GM21447 (cell line): ENCODE results near the gene DDX4.
"Not testable (repeated sequence)": the region's sequence is repeated elsewhere in the genome, so short reads cannot be mapped to it uniquely, and the experiment has no call there.

Experiments
- ATAC-seq: cut with Tn5 transposase; IDR thresholded peaks from one replicate; pipeline ENCODE4 v1.9.1; 2021; ENCODE audit not compliant: unreplicated experiment

DDX4 gene

DNA sequence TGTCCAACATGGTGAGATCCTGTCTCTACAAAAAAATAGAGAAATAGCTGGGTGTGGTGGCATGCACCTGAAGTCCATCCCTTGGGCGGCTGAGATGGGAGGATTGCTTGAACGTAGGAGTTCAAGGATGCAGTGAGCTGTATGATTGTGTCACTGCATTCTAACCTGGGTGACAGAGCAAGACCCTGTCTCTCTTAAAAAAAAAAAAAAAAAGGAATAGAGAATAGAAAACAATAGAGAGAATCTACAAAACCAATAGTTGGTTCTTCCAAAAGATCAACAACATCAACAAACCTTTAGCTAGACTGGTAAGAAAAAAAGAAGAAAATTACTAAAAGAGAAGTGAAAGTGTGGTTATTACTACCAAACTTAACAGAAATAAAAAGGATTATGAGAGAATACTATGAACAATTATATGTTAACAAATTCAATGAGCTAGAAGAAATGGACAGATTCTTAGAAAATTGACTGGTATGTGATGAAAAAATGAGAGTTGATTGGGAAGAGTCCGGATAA, 17.6 kb upstream of the DDX4 start:
- no peak for ATAC-seq

DNA sequence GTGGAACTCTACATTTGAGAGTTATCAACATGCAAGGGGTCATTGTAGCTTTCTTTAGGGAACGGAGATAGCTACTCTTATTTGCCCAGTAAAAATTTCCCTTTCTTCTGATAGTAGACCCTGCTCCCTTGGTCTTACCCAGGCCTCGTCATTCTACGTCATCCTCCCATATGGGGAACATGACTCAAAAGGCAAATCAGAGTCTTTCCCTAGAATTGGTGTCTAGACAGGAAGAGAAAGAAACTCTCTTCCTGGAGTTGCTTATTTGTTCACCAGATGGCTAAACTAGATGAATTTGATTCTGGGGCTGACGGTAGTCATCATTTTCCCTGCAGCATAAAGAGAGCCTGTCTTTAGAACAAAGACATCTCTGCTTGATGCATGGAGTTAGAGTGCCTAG, 13.6 kb upstream of the DDX4 start:
- no peak for ATAC-seq

DNA sequence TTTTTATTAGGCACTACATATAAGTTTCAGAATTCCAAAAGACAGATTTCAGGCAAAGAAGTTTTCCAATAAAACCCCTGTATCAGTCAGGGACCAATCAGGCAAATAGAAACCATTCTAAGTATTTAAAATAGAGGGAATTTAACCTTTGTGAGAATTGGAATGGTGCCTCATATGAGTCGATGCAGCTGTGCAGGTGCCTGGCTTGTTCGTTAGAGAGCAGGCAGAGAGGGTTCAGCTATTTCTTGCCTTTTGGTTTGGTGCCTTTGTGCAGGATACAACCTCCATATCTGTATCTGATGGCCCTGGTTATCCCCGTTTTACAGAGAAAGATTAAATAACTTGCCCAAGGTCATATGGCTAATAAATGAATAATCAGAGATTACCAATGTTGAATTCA, 6.0 kb upstream of the DDX4 start:
- ATAC-seq = no peak

DNA sequence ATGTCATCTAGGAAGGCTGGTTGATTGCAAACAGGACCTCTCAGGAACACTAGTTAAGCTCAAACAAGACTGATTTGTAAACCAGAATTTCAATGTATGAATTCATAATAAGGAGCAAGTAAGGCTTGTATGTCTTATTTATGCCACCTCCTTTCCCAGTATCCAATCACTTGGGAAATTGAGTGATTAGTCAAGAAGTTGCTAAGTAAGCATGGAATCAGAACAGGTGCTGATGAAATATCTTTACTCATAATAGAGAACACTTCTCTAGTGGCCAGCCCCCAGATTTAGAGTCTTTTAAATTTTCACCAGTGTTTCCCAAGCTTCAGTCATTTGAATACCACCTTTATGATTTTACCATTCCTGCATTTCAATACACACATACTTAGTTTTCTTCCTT, 5.3 kb upstream of the DDX4 start:
- ATAC-seq = no peak

DNA sequence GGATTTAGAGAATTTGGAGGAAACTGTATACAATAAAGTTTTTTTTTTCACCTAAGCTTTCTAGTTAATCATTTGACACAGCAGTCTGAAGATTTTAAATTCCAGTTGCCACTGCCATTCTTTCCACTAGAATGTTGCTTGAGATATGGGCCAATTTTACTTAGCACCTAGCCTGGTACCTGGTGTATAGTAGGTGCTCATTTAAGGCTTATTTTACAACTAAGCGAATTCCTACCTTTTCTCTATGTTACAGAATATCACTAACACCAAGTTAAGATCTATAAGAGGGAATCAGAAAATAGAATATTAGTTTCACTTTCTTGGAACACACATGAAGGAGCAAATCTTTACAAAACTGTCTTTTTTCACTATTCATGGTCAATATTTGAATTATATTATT, 3.2 kb upstream of the DDX4 start:
- no peak for ATAC-seq

DNA sequence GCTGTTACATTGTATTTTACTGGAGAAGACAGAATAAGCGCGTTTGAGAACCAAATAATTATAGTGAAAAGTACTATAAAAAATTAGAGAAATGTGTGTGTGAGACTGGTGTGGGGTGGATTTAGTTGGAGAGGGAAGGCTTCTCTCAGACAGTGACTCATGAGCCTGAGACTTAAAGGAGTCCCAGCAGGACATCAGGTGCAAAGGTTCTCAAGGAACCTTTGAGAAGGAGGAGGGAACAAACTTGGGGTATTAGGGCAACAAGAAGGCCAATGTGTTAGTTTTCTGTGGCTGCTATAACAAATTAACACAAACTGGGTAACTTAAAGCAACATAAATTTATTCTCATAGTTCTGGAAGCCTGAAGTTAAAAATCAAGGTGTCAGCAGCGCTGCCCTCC, 4.9 kb downstream of the DDX4 start:
- no peak for ATAC-seq

DNA sequence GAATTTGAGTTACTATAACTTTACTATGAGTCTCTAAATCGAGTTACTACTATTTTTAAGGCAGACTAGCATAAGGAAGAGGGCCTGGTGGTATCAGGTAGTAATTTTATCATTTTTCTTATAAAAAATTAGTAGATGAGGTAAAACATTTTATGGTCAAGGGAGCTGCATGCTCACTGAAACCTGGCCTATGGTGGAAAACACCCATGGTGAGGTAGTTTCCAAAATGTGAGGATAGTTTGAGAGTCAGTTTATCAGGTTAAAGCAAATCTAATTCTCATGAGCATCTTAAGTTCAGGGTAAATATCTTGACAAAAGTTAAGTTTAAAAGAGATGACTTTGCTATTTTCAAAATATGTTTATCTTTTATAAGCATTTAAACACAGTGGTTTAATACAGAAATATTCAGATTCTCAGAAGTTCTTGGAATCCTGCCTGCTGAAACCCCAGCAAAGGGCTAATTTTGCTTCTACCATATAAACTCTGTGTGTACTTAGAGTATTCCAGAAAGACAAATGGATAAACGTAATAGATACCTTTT, 10.0 kb downstream of the DDX4 start:
- ATAC-seq = no peak

DNA sequence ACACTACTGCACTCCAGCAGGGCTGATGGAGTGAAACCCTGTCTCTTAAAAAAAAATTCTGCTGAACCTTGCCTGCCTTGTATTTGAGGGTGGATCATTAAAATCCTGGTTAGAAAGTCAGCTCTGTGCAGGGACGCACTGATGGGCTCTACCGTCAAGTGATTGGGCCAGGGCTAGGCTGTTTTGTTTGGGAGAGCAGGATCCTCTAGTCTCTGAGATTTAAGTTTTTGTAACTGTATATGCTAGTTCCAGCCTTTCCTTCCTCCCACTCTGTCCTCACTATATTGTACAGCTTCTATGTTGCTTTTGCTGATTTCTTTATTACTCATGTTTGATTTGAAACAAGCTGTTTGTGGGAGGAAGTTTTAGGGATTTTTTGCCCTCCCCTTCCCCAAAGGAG, 11.5 kb downstream of the DDX4 start:
- ATAC-seq = no peak

DNA sequence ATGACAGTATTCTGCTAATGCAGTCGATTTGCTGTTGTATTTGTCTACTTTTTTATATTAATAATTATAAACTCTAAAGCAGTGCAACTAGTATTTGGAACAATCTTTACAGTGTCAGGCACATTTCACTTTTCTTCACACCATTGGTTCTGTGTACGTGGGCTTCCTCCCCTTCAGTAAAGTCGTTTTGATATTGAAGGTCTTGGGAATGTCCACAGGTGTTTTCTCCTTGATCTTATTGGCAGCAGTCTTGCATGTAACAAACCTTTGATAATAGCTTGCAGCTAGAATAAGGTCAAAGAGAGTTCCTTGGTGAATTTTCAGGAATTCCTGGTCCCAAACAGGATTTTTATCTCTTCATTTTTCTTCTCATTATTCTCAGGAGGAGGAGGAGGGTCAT, 12.2 kb downstream of the DDX4 start:
- no peak for ATAC-seq

DNA sequence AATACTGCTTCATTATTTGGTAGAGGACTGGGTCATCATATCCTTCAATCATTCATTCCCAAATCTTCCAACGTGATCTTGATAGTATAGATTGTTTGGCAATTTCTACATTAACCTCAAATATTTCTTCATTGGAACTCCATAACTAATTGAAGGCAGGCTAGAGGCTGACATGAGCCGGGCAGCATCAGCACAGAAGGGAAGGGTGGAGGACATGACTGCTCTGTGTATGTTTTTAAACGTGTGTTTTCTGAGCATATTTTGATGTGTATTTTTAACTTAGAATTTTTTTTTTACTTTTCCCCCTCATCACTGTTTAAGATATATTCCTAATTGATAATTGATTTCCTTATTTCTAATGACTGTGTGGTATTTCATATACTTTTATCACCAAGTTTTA, 12.6 kb downstream of the DDX4 start:
- no peak for ATAC-seq

DNA sequence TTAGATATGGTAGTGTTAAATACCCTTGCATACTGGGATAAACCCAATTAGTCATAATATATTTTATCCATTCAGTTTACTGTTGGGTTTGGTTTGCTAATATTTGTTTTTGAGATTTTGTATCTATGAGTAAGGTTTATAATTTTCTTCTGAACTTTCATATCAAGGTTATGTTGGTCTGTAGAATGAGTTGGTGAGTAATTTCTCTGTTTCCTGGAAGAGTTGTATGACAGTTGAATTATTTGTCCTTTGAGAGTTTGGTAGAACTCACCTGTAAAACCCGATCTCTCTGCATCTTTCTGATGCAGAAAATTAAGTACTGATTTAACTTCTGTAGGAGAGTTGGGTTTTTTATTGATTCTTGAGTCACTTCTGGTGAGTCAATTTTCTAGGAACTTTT, 20.4 kb downstream of the DDX4 start:
- no peak for ATAC-seq

DNA sequence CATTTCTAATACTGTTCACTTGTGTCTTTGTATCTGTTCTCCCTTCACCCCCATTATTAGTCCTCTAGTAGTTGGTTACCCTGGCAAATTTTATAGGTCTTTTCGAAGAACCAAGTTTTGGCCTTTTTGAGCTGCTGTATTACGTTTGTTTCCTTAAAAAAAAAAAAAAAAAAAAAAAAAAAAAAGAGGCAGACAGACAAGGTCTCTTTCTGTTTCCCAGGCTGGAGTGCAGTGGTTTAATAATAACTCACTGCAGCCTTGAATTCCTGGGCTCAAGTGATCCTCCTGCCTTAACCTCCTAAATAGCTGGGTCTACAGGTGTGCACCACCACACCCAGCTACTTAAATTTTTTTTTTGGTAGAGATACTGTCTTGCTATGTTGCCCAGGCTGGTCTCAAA, 20.9 kb downstream of the DDX4 start:
- no peak for ATAC-seq

DNA sequence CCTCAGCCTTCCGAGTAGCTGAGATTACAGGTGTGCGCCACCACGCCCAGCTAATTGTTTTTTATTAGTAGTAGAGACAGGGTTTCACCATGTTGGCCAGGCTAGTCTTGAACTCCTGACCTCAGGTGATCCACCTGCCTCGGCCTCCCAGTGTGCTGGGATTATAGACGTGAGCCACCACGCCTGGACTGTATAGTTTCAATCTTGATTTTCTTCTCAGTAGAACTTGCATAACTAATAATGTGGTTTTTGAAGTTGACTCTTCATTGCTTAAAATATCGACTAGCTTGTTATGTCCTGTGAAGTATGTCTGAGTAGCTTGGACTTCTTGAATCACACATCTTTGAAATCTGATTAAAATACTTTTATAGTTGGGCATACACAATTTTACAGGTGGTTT, 23.9 kb downstream of the DDX4 start:
- not testable (repeated sequence) for ATAC-seq

DNA sequence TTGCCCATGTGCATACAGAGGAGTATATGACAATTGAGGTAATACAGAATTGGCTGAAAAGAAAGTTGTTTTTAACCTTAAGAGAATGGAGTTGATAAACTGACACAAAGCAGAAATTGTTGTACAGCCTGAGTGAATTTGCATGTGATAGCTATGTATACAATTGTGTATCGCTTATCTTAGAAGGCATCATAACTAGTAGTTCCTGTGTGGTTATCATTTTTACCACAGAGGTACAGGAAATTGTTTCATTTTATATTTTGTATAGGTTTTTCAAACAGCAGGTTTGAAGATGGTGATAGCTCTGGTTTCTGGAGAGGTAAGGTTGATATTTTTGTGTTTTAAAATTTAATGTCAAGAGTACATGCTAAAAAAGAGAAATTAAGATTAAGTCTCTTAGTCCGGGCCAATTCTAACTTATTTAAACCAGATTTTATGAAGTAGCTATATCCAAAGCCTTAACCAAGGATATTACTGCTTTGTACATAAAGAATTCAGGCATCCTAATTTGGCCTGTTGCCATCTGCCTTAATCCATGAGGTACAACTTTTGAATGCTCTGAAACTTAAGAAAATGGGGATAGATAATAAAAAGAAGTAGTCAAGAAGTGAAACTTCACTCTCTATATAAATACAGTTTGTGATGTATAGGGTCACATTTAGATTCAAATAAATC, 26.0 kb downstream of the DDX4 start:
- ATAC-seq = peak; percentile 72

DNA sequence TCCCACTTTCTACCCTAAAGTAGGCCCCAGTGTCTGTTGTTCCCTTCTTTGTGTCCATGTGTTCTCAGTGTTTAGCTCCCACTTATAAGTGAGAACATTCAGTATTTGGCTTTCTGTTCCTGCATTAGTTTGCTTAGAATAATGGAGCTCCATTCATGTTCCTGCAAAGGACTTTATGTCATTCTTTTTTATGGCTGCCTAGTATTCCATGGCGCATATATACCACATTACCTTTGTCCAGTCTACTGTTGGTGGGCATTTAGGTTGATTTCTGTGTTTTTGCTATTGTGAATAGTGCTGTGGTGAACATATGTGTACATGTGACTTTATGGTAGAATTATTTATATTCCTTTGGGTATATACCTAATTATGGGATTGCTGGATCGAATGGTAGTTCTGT, 30.4 kb downstream of the DDX4 start:
- no peak for ATAC-seq

DNA sequence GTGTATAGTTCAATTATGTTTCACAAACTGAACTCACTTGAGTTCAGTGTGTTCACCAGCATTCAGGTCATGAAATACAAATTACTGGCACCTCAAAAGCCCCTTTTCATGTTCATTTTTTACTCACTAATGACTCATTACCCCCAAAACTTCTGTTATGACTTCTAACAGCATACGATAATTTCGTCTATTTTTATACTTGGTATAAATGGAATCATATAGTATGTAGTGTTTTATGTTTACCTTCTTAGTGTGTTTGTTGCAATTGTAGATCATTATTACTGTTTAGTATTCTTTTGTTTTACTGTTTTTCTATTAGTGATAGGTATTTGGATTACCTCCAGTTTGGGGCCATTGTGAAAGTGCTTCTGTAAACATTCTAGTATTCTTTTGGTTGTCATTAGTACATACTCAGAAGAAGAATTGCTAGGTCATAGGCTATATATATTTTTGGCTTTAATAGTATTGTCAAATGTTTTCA, 33.4 kb downstream of the DDX4 start:
- ATAC-seq = no peak

DNA sequence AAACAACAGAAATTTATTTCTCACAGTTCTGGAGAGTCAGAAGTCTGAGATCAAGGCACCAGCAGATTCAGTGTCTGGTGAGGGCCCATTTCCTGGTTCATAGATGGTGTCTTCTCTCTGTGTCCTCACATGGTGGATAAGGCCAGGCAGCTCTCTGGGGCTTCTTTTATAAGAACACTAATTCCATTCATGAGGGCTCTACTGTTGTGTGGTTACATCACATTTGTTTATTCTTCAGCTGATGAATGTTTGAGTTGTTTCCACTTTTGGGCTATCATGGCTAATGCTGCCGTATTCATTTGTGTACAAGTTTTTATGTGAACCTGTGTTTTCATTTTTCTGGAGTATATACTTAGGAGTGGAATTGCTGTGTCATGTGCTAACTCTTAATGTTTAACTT, 35.2 kb downstream of the DDX4 start:
- ATAC-seq = no peak

DNA sequence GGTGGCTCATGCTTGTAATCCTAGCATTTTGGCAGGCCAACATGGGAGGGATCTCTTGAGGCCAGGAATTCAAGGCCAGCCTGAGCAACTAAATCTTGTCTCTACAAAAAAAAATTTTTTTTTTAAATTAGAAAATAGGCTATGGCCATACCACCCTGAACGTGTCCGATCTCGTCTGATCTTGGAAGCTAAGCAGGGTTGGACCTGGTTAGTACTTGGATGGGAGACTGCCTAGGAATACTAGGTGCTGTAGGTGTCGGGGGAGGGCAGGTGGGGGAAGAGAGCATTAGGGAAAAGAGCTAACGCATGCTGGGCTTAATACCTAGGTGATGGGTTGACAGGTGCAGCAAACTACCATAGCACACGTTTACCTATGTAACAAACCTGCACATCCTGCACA, 39.5 kb downstream of the DDX4 start:
- ATAC-seq = no peak

DNA sequence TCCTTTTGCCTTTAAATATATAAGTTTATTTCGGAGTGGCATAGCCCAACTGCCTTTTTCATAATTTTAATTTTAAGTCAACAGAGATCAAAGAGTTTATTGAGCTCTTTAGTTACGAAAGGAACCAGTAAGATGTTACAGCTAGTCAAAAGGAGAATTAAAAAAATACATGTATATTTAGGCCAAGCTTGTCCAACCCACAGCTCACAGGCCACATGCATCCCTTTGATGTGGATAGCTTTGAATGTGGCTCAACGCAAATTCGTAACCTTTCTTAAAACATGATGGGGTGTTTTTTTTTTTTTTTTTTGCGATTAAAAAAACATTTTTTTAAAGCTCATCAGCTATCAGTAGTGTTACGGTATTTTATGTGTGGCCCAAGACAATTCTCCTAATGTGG, 63.1 kb downstream of the DDX4 start:
- no peak for ATAC-seq

DNA sequence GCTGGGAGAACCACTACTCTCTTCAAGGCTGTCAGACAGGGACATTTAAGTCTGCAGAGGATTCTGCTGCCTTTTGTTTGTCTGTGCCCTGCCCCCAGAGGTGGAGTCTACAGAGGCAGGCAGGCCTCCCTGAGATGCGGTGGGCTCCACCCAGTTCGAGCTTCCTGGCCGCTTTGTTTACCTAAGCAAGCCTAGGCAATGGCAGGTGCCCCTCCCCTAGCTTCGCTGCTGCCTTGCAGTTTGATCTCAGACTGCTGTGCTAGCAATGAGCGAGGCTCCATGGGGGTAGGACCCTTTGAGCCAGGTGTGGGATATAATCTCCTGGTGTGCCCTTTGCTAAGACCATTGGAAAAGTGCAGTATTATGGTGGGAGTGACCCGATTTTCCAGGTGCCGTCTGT, 71.0 kb downstream of the DDX4 start:
- ATAC-seq = not testable (repeated sequence)

DNA sequence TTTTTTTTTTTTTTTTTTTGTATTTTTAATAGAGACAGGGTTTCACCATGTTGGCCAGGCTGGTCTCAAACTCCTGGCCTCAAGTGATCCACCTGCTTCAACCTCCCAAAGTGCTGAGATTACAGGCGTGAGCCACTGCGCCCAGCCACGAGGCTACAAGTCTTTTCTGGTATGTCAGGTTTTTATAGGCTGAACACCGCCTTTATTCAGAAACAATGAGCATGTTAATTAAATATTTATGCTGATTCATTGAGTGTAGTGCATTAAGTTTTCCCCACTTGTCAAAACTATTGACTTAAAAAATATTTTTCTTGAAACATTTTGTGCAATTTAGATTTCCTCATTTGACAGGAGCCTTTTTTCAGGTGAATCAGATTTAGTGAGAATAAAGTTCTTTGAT, 78.1 kb downstream of the DDX4 start:
- not testable (repeated sequence) for ATAC-seq

DNA sequence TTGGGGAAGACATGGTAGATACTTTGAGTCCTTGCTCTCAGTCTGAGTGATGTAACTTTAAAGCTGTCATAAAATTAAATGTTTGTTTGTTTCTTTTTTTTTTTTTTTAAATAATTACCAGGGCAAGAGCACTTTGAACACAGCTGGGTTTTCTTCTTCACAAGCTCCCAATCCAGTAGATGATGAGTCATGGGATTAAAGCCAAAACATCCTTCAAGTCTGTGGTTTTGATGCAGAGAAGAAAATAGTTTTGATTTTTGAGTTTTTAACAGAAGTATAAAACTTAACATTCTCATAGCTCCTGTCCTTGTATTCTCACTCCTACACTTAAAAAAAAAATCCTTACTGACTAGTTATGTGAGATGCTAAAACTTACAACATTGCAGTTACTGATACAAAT, 78.5 kb downstream of the DDX4 start:
- ATAC-seq = no peak

DNA sequence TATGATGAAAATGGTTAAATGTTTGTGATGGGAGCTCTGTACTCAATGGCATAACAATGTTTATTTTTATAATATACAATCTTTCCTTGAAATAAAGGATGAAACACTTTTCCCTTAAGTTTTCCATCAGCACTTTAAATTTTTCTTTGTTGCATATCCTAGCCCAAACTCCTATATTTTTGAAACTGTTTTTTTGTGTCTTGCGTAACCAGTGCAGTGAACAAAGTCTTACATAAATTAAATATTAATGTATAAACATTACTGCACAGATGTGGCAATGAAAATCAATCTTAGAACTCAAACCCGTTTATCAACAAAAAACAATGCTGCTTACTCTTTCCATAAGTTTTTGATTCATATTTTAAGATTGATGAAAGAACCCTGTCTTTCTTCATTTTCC, 79.2 kb downstream of the DDX4 start:
- no peak for ATAC-seq
